Mesenchymal stem cell (in vitro differentiated cells and primary cell): Measurements from ENCODE around the gene ADAMTS14.

Experiments
- DNase-seq: peaks from one replicate; pipeline ENCODE4 v3.0.0-alpha.2; 2013
- H2AFZ ChIP-seq: one replicate; pipeline ENCODE4 v1.6.1; 2013; ENCODE audit warnings: low read depth, mild to moderate bottlenecking, control low read depth, inconsistent platforms, low read length, moderate library complexity
- H2AK5ac ChIP-seq: 2 replicates; pipeline ENCODE4 v1.6.1; 2013; ENCODE audit warnings: low read length, moderate library complexity, mild to moderate bottlenecking, inconsistent platforms; ENCODE audit not compliant: severe bottlenecking
- H2BK120ac ChIP-seq: one replicate; pipeline ENCODE4 v1.6.1; 2013; ENCODE audit warnings: low read depth, mild to moderate bottlenecking, inconsistent platforms, low read length, moderate library complexity
- H2BK12ac ChIP-seq, 2 experiments: one replicate each; pipeline ENCODE4 v1.6.1; 2013; ENCODE audit warnings: inconsistent platforms in 2 of 2, low read length in 2 of 2, mild to moderate bottlenecking in 2 of 2, moderate library complexity in 2 of 2, control low read depth in 1 of 2
- H2BK15ac ChIP-seq: one replicate; pipeline ENCODE4 v1.6.1; 2013; ENCODE audit warnings: mild to moderate bottlenecking, low read depth, inconsistent platforms; ENCODE audit not compliant: poor library complexity, severe bottlenecking
- H2BK5ac ChIP-seq: 2 replicates; pipeline ENCODE4 v1.6.1; 2013; ENCODE audit warnings: low read depth, mild to moderate bottlenecking, low read length, control low read depth, inconsistent platforms; ENCODE audit not compliant: poor library complexity, severe bottlenecking
- H3K14ac ChIP-seq, 2 experiments: one replicate each; pipeline ENCODE4 v1.6.1; 2013; ENCODE audit warnings: inconsistent platforms in 2 of 2, low read length in 2 of 2, control low read depth in 1 of 2, mild to moderate bottlenecking in 1 of 2, moderate library complexity in 1 of 2
- H3K18ac ChIP-seq, 2 experiments: one replicate each; pipeline ENCODE4 v1.6.1; 2013; ENCODE audit warnings: inconsistent platforms in 2 of 2, low read length in 2 of 2, control low read depth in 1 of 2, low read depth in 1 of 2, mild to moderate bottlenecking in 1 of 2
- H3K23ac ChIP-seq, 2 experiments: one replicate each; pipeline ENCODE4 v1.6.1; 2013; ENCODE audit warnings: inconsistent platforms in 2 of 2, low read length in 2 of 2, mild to moderate bottlenecking in 2 of 2, moderate library complexity in 2 of 2, control low read depth in 1 of 2
- H3K27ac ChIP-seq: 2 replicates; pipeline ENCODE4 v1.5.1; 2013; ENCODE audit warnings: mild to moderate bottlenecking, moderate library complexity, low read length, control low read depth, inconsistent platforms; ENCODE audit not compliant: poor library complexity, severe bottlenecking
- H3K27me3 ChIP-seq, 2 experiments: 2 replicates each; pipeline versions ENCODE4 v1.6.1 to v1.7.0; 2013; ENCODE audit warnings: low read length in 2 of 2, mild to moderate bottlenecking in 2 of 2, moderate library complexity in 2 of 2, control low read depth in 1 of 2, inconsistent platforms in 1 of 2; ENCODE audit not compliant: control insufficient read depth in 1 of 2, insufficient read depth in 1 of 2
- H3K36me3 ChIP-seq, 2 experiments: 2 replicates each; pipeline versions ENCODE4 v1.6.1 to v1.7.0; 2013; ENCODE audit warnings: low read length in 2 of 2, control low read depth in 1 of 2, inconsistent platforms in 1 of 2, low read depth in 1 of 2, mild to moderate bottlenecking in 1 of 2; ENCODE audit not compliant: insufficient read depth in 2 of 2, control insufficient read depth in 1 of 2
- H3K4ac ChIP-seq, 2 experiments: one replicate each; pipeline ENCODE4 v1.6.1; 2013; ENCODE audit warnings: inconsistent platforms in 2 of 2, low read length in 2 of 2, mild to moderate bottlenecking in 2 of 2, moderate library complexity in 2 of 2, control low read depth in 1 of 2, low read depth in 1 of 2
- H3K4me1 ChIP-seq: 2 replicates; pipeline ENCODE4 v1.6.1; 2013; ENCODE audit warnings: low read depth, low read length, control low read depth; ENCODE audit not compliant: control insufficient read depth, insufficient read depth
- H3K4me2 ChIP-seq: 2 replicates; pipeline ENCODE4 v1.6.1; 2013; ENCODE audit warnings: low read length, mild to moderate bottlenecking, inconsistent platforms; ENCODE audit not compliant: poor library complexity, severe bottlenecking
- H3K4me3 ChIP-seq, 2 experiments: 2 replicates each; pipeline versions ENCODE4 v1.5.1 to v1.7.0; 2013; ENCODE audit warnings: low read length in 2 of 2, mild to moderate bottlenecking in 2 of 2, control low read depth in 1 of 2, low read depth in 1 of 2; ENCODE audit not compliant: insufficient read depth in 1 of 2
- H3K79me1 ChIP-seq: replicated peaks from 2 replicates; pipeline ENCODE4 v1.6.1; 2013; ENCODE audit warnings: mild to moderate bottlenecking, control low read depth, low read length, inconsistent platforms; ENCODE audit not compliant: poor library complexity, severe bottlenecking
- H3K9ac ChIP-seq: 2 replicates; pipeline ENCODE4 v1.7.0; 2013; ENCODE audit warnings: mild to moderate bottlenecking, low read length, moderate library complexity
- H3K9me3 ChIP-seq: 2 replicates; pipeline ENCODE4 v1.7.0; 2013; ENCODE audit warnings: mild to moderate bottlenecking, low read length; ENCODE audit not compliant: control insufficient read depth
- H4K8ac ChIP-seq: one replicate; pipeline ENCODE4 v1.6.1; 2013; ENCODE audit warnings: inconsistent platforms, mild to moderate bottlenecking, low read length, moderate library complexity
- H4K91ac ChIP-seq: one replicate; pipeline ENCODE4 v1.6.1; 2013; ENCODE audit warnings: mild to moderate bottlenecking, low read length, inconsistent platforms
- WGBS: methylation state at CpG from one replicate; pipeline ENCODE4 v1.1.7; 2013; ENCODE audit warnings: mixed read lengths; 5-methylcytosine and 5-hydroxymethylcytosine counted together

The ADAMTS14 gene

DNA sequence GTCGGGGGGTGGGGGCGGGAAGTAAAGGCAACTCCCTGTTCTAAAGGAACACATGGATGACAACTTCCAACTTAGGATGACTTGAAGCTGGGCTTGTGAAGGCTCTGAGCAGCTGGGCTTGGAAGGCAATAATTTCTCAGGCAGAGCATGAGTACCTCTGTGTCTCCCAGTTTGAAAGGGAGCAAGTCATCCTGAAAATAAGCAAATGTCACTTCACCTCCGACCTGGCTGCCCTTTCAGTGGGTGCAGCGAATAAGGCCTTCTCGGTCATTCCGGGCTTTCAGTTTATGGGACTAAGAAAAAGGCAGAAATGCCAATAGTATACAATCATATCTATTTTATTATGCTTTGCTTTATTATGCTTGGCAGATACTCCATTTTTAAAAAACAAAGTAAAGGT, 15.3 kb upstream of the ADAMTS14 start:
- Histone ChIP-seq H2BK12ac (no peak overlapping the region), H3K4me3 (peak overlapping the region in 1 of 2 experiments; percentile 65), H3K23ac (no peak overlapping the region), H2AK5ac (peak overlapping the region; percentile 97), H3K18ac (no peak overlapping the region), H2BK5ac (peak overlapping the region; percentile 99), H4K91ac (peak overlapping the region; percentile 25), H3K9ac (peak overlapping the region; percentile 84), H2AFZ (no peak overlapping the region), H3K4me2 (no peak overlapping the region), H3K27ac (peak overlapping the region; percentile 96), H2BK15ac (no peak overlapping the region), H3K9me3 (peaks cover 9% of the 10 kb centered on the region), H3K4ac (no peak overlapping the region), H4K8ac (no peak overlapping the region), H3K36me3 (no peaks in the 10 kb centered on the region), H3K4me1 (peaks cover 20% of the 10 kb centered on the region), H3K79me1 (no peaks in the 10 kb centered on the region), H3K27me3 (no peaks in the 10 kb centered on the region), H2BK120ac (no peak overlapping the region), H3K14ac (no peak overlapping the region)
- WGBS = 78% methylated on average over 2 of the region's 6 CpGs
- no peak for DNase-seq

DNA sequence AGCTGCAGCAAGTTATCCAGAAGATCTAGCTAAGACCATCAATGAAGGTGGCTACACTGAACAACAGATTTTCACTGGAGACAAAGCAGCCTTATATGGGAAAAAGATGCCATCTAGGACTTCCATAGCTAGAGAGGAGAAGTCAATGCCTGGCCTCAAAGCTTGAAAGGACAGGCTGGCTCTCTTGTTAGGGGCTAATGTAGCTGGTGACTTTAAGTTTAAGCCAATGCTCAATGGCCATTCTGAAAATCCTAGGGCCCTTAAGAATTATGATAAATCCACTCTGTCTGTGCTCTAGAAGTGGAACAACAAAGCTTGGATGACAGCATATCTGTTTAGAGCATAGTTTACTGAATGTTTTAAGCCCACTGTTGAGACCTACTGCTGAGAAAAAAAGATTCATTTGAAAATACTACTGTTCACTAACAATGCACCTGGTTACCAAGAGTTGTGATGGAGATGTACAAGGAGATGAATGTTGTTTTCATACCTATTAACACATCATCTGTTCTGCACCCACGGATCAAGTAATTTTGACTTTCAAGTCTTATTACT, 13.6 kb upstream of the ADAMTS14 start:
- Histone ChIP-seq H2BK15ac (no peak overlapping the region), H3K27ac (peak overlapping the region; percentile 96), H3K9me3 (peaks cover 9% of the 10 kb centered on the region), H4K8ac (no peak overlapping the region), H3K36me3 (no peaks in the 10 kb centered on the region), H2AFZ (no peak overlapping the region), H2BK12ac (no peak overlapping the region), H3K4me1 (peaks cover 10% of the 10 kb centered on the region), H4K91ac (no peak overlapping the region), H3K79me1 (no peaks in the 10 kb centered on the region), H2BK120ac (no peak overlapping the region), H3K4ac (no peak overlapping the region), H2BK5ac (no peak overlapping the region), H3K4me3 (peak overlapping the region in 1 of 2 experiments; percentile 17), H3K4me2 (no peak overlapping the region), H3K23ac (no peak overlapping the region), H3K14ac (no peak overlapping the region), H3K27me3 (no peaks in the 10 kb centered on the region), H3K18ac (no peak overlapping the region), H3K9ac (no peak overlapping the region), H2AK5ac (peak overlapping the region; percentile 77)
- no peak for DNase-seq
- WGBS = no CpG with 5 or more reads among the region's 1 CpG

DNA sequence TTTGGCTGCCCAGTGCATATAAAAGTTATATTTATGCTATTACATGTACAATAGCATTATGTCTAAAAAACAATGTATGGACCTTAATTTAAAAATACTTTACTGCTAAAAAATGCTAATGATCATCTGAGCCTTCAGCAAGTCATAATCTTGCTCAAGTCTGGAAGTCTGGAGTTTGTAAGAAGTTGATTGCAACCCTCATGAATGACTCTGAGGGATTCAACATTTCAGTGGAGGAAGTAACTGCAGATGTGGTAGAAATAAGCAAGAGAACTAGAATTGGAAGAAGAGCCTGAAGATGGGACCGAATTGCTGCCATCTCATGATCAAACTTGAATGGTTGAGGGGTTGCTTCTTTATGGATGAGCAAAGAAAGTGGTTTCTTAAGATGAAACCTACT, 13.0 kb upstream of the ADAMTS14 start:
- Histone ChIP-seq H4K8ac (no peak overlapping the region), H3K9me3 (peaks cover 9% of the 10 kb centered on the region), H3K18ac (no peak overlapping the region), H3K23ac (no peak overlapping the region), H3K27ac (no peak overlapping the region), H2AFZ (no peak overlapping the region), H2AK5ac (no peak overlapping the region), H3K36me3 (no peaks in the 10 kb centered on the region), H2BK120ac (no peak overlapping the region), H3K9ac (no peak overlapping the region), H3K79me1 (no peaks in the 10 kb centered on the region), H3K4me1 (peaks cover 12% of the 10 kb centered on the region), H3K4me2 (no peak overlapping the region), H3K14ac (no peak overlapping the region), H3K27me3 (no peaks in the 10 kb centered on the region), H2BK12ac (no peak overlapping the region), H2BK5ac (no peak overlapping the region), H3K4ac (no peak overlapping the region), H4K91ac (no peak overlapping the region), H3K4me3 (no peak overlapping the region), H2BK15ac (no peak overlapping the region)
- WGBS = 80% methylated on average over 1 of the region's 1 CpG
- no peak for DNase-seq

DNA sequence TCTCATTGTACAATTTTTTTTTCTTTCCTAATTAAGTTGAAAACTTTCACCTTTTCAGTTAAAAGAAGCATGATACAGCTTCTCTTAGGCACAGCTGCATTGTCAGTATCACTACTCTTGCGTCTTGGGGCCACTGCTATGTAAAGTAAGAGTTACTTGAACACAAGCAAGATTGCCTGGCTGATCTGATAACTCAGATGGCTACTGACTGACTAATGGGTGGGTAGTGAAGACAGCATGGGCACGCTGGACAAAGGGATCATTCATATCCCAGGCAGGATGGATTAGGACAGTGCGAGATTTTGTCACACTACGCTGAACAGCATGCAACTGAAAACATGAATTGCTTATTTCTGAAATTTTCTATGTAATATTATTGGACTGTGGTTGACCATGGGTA, 11.6 kb upstream of the ADAMTS14 start:
- H2BK12ac ChIP-seq = no peak overlapping the region
- peak overlapping the region; percentile 5 for H3K27ac ChIP-seq
- no peak overlapping the region for H2BK120ac ChIP-seq
- no peak overlapping the region for H3K4ac ChIP-seq
- no peak overlapping the region for H2AFZ ChIP-seq
- H2BK5ac ChIP-seq = no peak overlapping the region
- H3K14ac ChIP-seq = no peak overlapping the region
- H2AK5ac ChIP-seq = peak overlapping the region; percentile 57
- H3K36me3 ChIP-seq = no peaks in the 10 kb centered on the region
- H3K4me2 ChIP-seq = no peak overlapping the region
- peaks cover 18% of the 10 kb centered on the region for H3K4me1 ChIP-seq
- H3K23ac ChIP-seq = no peak overlapping the region
- H2BK15ac ChIP-seq = no peak overlapping the region
- DNase-seq = no peak
- peaks cover 9% of the 10 kb centered on the region for H3K9me3 ChIP-seq
- H3K9ac ChIP-seq = no peak overlapping the region
- no peak overlapping the region for H4K91ac ChIP-seq
- H3K27me3 ChIP-seq = no peaks in the 10 kb centered on the region
- no peak overlapping the region for H4K8ac ChIP-seq
- no peak overlapping the region for H3K4me3 ChIP-seq
- 95% methylated on average over 4 of the region's 4 CpGs for WGBS
- H3K18ac ChIP-seq = no peak overlapping the region
- H3K79me1 ChIP-seq = no peaks in the 10 kb centered on the region
